ENCODE data around the gene SMOC2. TPM values are rescaled to one million over a fixed set of nuclear protein-coding genes. Genes with fewer than 3 reads are reported as not detected.

Gene SMOC2
- polyA plus RNA-seq, 2 of the 4 experiments (the other 2 are of a cell fraction), result not detected

GRCh38 chr6:168603234-168603633 lies 162.2 kb downstream of the SMOC2 start:
- Histone ChIP-seq H3K27ac (no peak overlapping the region), H3K4me3 (no peak overlapping the region), H3K9me3 (no peaks in the 10 kb centered on the region), H3K4me1 (no peaks in the 10 kb centered on the region), H3K4me2 (no peak overlapping the region)
- ChIA-PET POLR2A (no interaction called here), CTCF (no interaction called here)
- ATAC-seq (no peak), FAIRE-seq (no peak), DNase-seq (ENCODE audit: low read depth in 1 of 2, low spot score in 1 of 2) (no peak)
- WGBS (ENCODE audit: missing lambda C conversion rate), result 9% methylated on average over 4 of the region's 4 CpGs
- TF ChIP-seq ZSCAN20 (CRISPR knock-in tag; IDR thresholded peaks at IDR 0.05) (no peak), CBX2 (IDR thresholded peaks at IDR 0.05; ENCODE audit: borderline replicate concordance, low read depth) (no peak), TP53 (CRISPR knock-in tag; IDR thresholded peaks at IDR 0.05) (no peak), EHF (CRISPR knock-in tag; IDR thresholded peaks at IDR 0.05) (no peak), RAD21 (conservative IDR thresholded peaks at IDR 0.05 in 1 of 2, IDR thresholded peaks at IDR 0.05 in 1 of 2) (no peak), JUNB (IDR thresholded peaks at IDR 0.05) (no peak), CTCF (IDR thresholded peaks at IDR 0.05) (no peak), RFX5 (IDR thresholded peaks at IDR 0.05) (no peak)

GRCh38 chr6:168605964-168606363 lies 165.0 kb downstream of the SMOC2 start:
- H3K4me2 ChIP-seq, result no peak overlapping the region
- H3K9me3 ChIP-seq, result no peaks in the 10 kb centered on the region
- POLR2A ChIA-PET, result no interaction called here
- ATAC-seq (no peak), DNase-seq (ENCODE audit: low read depth in 1 of 2, low spot score in 1 of 2) (no peak), FAIRE-seq (no peak)
- TF ChIP-seq FOSL2 (IDR thresholded peaks at IDR 0.05), result no peak
- no peak for TF ChIP-seq FOSL2 (CRISPR knock-in tag; IDR thresholded peaks at IDR 0.05)
- TF ChIP-seq MAFK (IDR thresholded peaks at IDR 0.05; ENCODE audit: partially characterized antibody), result no peak
- TF ChIP-seq SREBF2 (IDR thresholded peaks at IDR 0.05), result no peak
- no peak for TF ChIP-seq BCL3 (IDR thresholded peaks at IDR 0.05)
- no peak for TF ChIP-seq NR3C1 (IDR thresholded peaks at IDR 0.05)
- no peak for TF ChIP-seq HDAC2 (IDR thresholded peaks at IDR 0.05)
- TF ChIP-seq HES2 (IDR thresholded peaks at IDR 0.05), result no peak
- no peak for TF ChIP-seq HOXA7 (CRISPR knock-in tag; IDR thresholded peaks at IDR 0.05)
- TF ChIP-seq KDM1A (IDR thresholded peaks at IDR 0.05; ENCODE audit: low read depth), result no peak
- no peak for TF ChIP-seq EP300 (IDR thresholded peaks at IDR 0.05)
- no peak for TF ChIP-seq MAX (IDR thresholded peaks at IDR 0.05)
- no peak overlapping the region for H3K27ac ChIP-seq
- WGBS (ENCODE audit: missing lambda C conversion rate), result 18% methylated on average over 7 of the region's 7 CpGs
- CTCF ChIA-PET, result no interaction called here
- H3K4me3 ChIP-seq, result no peak overlapping the region
- no peaks in the 10 kb centered on the region for H3K4me1 ChIP-seq

GRCh38 chr6:168606722-168607121 lies 165.7 kb downstream of the SMOC2 start:
- ATAC-seq, result no peak
- POLR2A ChIA-PET, result no interaction called here
- CTCF ChIA-PET, result no interaction called here

More at GRCh38 chr6:168606722-168607121, 165.7 kb downstream of the SMOC2 start:
- FAIRE-seq (no peak), DNase-seq (ENCODE audit: low read depth in 1 of 2, low spot score in 1 of 2) (no peak)
- Histone ChIP-seq H3K27ac (no peak overlapping the region), H3K4me2 (no peak overlapping the region), H3K4me3 (no peak overlapping the region), H3K9me3 (no peaks in the 10 kb centered on the region), H3K4me1 (no peaks in the 10 kb centered on the region)
- TF ChIP-seq ESRRA (IDR thresholded peaks at IDR 0.05; ENCODE audit: borderline replicate concordance, low read length), result no peak
- no peak for TF ChIP-seq MYC (IDR thresholded peaks at IDR 0.05; ENCODE audit: borderline replicate concordance, low read length)
- no peak for TF ChIP-seq NFE2L2 (conservative IDR thresholded peaks at IDR 0.05; ENCODE audit: low read length)
- TF ChIP-seq EP300 (IDR thresholded peaks at IDR 0.05), result no peak
- TF ChIP-seq BCL3 (IDR thresholded peaks at IDR 0.05), result no peak
- no peak for TF ChIP-seq ZFP36 (IDR thresholded peaks at IDR 0.05; ENCODE audit: borderline replicate concordance, partially characterized antibody)
- no peak for TF ChIP-seq SREBF2 (IDR thresholded peaks at IDR 0.05)
- no peak for TF ChIP-seq GATA3 (IDR thresholded peaks at IDR 0.05; ENCODE audit: borderline replicate concordance)
- no peak for TF ChIP-seq E2F6 (IDR thresholded peaks at IDR 0.05; ENCODE audit: borderline replicate concordance, low read depth)
- no peak for TF ChIP-seq TFCP2L1 (CRISPR knock-in tag; IDR thresholded peaks at IDR 0.05)
- TF ChIP-seq TP53 (CRISPR knock-in tag; IDR thresholded peaks at IDR 0.05), result no peak
- TF ChIP-seq KDM1A (IDR thresholded peaks at IDR 0.05; ENCODE audit: low read depth), result no peak
- TF ChIP-seq HEYL (CRISPR knock-in tag; IDR thresholded peaks at IDR 0.05), result no peak
- 40% methylated on average over 7 of the region's 16 CpGs for WGBS (ENCODE audit: missing lambda C conversion rate)

All from A549 (cell line).